NCI-H526 treated with DMSO at 0.1 percent for 48 hours (cell line): ENCODE data around the gene TTLL13.
A peak's percentile ranks its signal among the peaks of the same experiment; 100 is the strongest.
"Not testable (repeated sequence)": the region's sequence is repeated elsewhere in the genome, so short reads cannot be mapped to it uniquely, and the experiment has no call there.

Experiments used
- DNase-seq: peaks from one replicate; lab custom pipeline; 2025; lab: John Stamatoyannopoulos, UW

TTLL13 gene

GRCh38 chr15:90287946-90288345 is 38.6 kb downstream of the TTLL13 start:
- DNase-seq, result no peak

- DNase-seq, result no peak
Measured at GRCh38 chr15:90291679-90292356, 42.5 kb downstream of the TTLL13 start.

- peak; percentile 81 for DNase-seq
Measured at GRCh38 chr15:90293040-90293810, 43.9 kb downstream of the TTLL13 start.

- no peak for DNase-seq
Measured at GRCh38 chr15:90294159-90294558, 44.8 kb downstream of the TTLL13 start.

GRCh38 chr15:90294601-90295269 is 45.4 kb downstream of the TTLL13 start:
- DNase-seq, result no peak

- no peak for DNase-seq
Measured at GRCh38 chr15:90295270-90295648, 45.9 kb downstream of the TTLL13 start.

- not testable (repeated sequence) for DNase-seq
Measured at GRCh38 chr15:90296316-90296884, 47.0 kb downstream of the TTLL13 start.

- no peak for DNase-seq
Measured at GRCh38 chr15:90297021-90297420, 47.7 kb downstream of the TTLL13 start.

GRCh38 chr15:90300541-90300940 is 51.2 kb downstream of the TTLL13 start:
- DNase-seq, result no peak

GRCh38 chr15:90300988-90301706 is 51.8 kb downstream of the TTLL13 start:
- no peak for DNase-seq

GRCh38 chr15:90301707-90302300 is 52.4 kb downstream of the TTLL13 start:
- no peak for DNase-seq

- DNase-seq, result not testable (repeated sequence)
Measured at GRCh38 chr15:90305355-90305754, 56.0 kb downstream of the TTLL13 start.

GRCh38 chr15:90305932-90306331 is 56.6 kb downstream of the TTLL13 start:
- no peak for DNase-seq

GRCh38 chr15:90306560-90306959 is 57.2 kb downstream of the TTLL13 start:
- no peak for DNase-seq

GRCh38 chr15:90307661-90308060 is 58.3 kb downstream of the TTLL13 start:
- no peak for DNase-seq

- DNase-seq, result no peak
Measured at GRCh38 chr15:90309020-90309419, 59.7 kb downstream of the TTLL13 start.
